ENCODE data around the gene CEP85L. TPM values are rescaled to one million over a fixed set of nuclear protein-coding genes. Genes with fewer than 3 reads are reported as not detected.

The CEP85L gene
- total RNA-seq, 1 experiment from 2014 or later, result 4.9 TPM

DNA sequence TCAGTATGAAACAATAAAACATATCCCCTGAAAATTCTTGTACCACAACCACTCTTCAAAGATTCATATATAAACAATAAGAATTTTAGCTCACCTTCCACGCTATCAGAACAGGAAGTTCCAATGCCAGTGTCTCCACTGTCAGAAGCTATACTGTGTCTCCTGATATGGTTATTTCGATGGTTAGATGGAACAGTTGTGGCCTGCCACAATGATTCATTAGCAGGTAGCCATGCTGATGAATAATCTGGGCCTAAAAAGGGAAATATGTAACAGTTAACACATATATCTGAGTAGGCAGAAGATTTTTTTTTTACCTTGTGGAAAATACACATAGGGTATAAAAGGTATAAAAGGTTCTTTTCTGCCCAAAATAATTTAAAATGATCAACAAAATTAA is 19.0 kb downstream of the CEP85L start (continued):
- TF ChIP-seq CBX3 (IDR thresholded peaks at IDR 0.05; ENCODE audit: low read depth), result no peak
- TF ChIP-seq, protein P1, sequence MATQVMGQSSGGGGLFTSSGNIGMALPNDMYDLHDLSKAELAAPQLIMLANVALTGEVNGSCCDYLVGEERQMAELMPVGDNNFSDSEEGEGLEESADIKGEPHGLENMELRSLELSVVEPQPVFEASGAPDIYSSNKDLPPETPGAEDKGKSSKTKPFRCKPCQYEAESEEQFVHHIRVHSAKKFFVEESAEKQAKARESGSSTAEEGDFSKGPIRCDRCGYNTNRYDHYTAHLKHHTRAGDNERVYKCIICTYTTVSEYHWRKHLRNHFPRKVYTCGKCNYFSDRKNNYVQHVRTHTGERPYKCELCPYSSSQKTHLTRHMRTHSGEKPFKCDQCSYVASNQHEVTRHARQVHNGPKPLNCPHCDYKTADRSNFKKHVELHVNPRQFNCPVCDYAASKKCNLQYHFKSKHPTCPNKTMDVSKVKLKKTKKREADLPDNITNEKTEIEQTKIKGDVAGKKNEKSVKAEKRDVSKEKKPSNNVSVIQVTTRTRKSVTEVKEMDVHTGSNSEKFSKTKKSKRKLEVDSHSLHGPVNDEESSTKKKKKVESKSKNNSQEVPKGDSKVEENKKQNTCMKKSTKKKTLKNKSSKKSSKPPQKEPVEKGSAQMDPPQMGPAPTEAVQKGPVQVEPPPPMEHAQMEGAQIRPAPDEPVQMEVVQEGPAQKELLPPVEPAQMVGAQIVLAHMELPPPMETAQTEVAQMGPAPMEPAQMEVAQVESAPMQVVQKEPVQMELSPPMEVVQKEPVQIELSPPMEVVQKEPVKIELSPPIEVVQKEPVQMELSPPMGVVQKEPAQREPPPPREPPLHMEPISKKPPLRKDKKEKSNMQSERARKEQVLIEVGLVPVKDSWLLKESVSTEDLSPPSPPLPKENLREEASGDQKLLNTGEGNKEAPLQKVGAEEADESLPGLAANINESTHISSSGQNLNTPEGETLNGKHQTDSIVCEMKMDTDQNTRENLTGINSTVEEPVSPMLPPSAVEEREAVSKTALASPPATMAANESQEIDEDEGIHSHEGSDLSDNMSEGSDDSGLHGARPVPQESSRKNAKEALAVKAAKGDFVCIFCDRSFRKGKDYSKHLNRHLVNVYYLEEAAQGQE (IDR thresholded peaks at IDR 0.05; ENCODE audit: low read depth), result no peak
- no peak for TF ChIP-seq EGR1 (IDR thresholded peaks at IDR 0.05; ENCODE audit: low read depth)
- no peak for TF ChIP-seq JUND (IDR thresholded peaks at IDR 0.05)
- TF ChIP-seq ZNF274 (IDR thresholded peaks at IDR 0.05; ENCODE audit: low read depth, low read length), result no peak
- TF ChIP-seq YY1 (IDR thresholded peaks at IDR 0.05; ENCODE audit: extremely low read depth, insufficient replicate concordance, low read depth, low read length), result no peak
- TF ChIP-seq TCF7L2 (IDR thresholded peaks at IDR 0.05; ENCODE audit: borderline replicate concordance, extremely low read depth, insufficient read depth, insufficient read length), result no peak
- TF ChIP-seq CEBPB (IDR thresholded peaks at IDR 0.05; ENCODE audit: low read depth), result no peak

DNA sequence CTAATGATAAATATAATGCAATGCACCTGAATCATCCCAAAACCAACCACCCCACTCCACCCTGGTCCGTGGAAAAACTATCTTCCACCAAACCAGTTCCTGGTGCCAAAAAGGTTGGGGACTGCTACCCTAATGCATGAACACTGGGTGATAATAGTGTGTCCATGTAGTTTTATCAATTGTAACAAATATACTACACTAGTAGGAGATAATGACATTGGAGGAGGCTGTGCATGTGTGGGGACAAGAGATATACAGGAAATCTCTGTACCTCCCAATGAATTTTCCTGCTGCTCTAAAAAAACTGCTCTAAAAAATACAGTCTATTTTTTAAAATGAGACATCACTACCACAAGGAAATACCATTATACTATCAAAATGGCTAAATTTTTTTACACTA is 20.5 kb downstream of the CEP85L start:
- no peaks in the 10 kb centered on the region for H3K9me2 ChIP-seq (ENCODE audit: insufficient read depth)
- TF ChIP-seq ELF1 (IDR thresholded peaks at IDR 0.05; ENCODE audit: borderline replicate concordance, low read depth), result no peak
- TF ChIP-seq EGR1 (IDR thresholded peaks at IDR 0.05; ENCODE audit: low read depth), result no peak
- TF ChIP-seq EZH2phosphoT487 (IDR thresholded peaks at IDR 0.05; ENCODE audit: borderline replicate concordance), result no peak
- TF ChIP-seq, protein P2, sequence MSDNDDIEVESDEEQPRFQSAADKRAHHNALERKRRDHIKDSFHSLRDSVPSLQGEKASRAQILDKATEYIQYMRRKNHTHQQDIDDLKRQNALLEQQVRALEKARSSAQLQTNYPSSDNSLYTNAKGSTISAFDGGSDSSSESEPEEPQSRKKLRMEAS (IDR thresholded peaks at IDR 0.05), result no peak
- no peak for TF ChIP-seq RAD21 (IDR thresholded peaks at IDR 0.05; ENCODE audit: low read depth)
- no peak for TF ChIP-seq CBX3 (IDR thresholded peaks at IDR 0.05; ENCODE audit: low read depth)
- TF ChIP-seq JUND (IDR thresholded peaks at IDR 0.05), result no peak
- TF ChIP-seq EZH2 (IDR thresholded peaks at IDR 0.05), result no peak
- no peak for TF ChIP-seq FOSL1 (IDR thresholded peaks at IDR 0.05; ENCODE audit: low read depth)
- TF ChIP-seq, protein P3, sequence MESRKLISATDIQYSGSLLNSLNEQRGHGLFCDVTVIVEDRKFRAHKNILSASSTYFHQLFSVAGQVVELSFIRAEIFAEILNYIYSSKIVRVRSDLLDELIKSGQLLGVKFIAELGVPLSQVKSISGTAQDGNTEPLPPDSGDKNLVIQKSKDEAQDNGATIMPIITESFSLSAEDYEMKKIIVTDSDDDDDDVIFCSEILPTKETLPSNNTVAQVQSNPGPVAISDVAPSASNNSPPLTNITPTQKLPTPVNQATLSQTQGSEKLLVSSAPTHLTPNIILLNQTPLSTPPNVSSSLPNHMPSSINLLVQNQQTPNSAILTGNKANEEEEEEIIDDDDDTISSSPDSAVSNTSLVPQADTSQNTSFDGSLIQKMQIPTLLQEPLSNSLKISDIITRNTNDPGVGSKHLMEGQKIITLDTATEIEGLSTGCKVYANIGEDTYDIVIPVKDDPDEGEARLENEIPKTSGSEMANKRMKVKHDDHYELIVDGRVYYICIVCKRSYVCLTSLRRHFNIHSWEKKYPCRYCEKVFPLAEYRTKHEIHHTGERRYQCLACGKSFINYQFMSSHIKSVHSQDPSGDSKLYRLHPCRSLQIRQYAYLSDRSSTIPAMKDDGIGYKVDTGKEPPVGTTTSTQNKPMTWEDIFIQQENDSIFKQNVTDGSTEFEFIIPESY (IDR thresholded peaks at IDR 0.05; ENCODE audit: extremely low read depth, insufficient replicate concordance, low read length), result no peak
- TF ChIP-seq, protein P1 (IDR thresholded peaks at IDR 0.05; ENCODE audit: low read depth), result no peak
- no peaks in the 10 kb centered on the region for H3K4me1 ChIP-seq (ENCODE audit: control insufficient read depth in 1 of 2, insufficient read depth in 2 of 2, low read length in 2 of 2)
- H3K9me3 ChIP-seq (ENCODE audit: control insufficient read depth in 1 of 2, insufficient read depth in 1 of 2, low read depth in 1 of 2, low read length in 2 of 2), result peaks cover 0 to 3% of the 10 kb centered on the region in 2 experiments; a peak in 1 of 4 replicates
- no peak overlapping the region for H2AFZ ChIP-seq (ENCODE audit: low read depth, low read length, poor library complexity, severe bottlenecking)
- no peak overlapping the region for H3K9ac ChIP-seq (ENCODE audit: low read length)
- intact Hi-C loops (cut with micrococcal nuclease), result no loop called here
- no peaks in the 10 kb centered on the region for H3K36me3 ChIP-seq (ENCODE audit: control insufficient read depth in 1 of 2, insufficient read depth in 2 of 2, low read length in 2 of 2)
- ChIA-PET POLR2A (no interaction called here), RAD21 (ENCODE audit: low non-redundant PET in 1 of 2, low total read pairs in 2 of 2, uncharacterized antibody in 2 of 2, unreplicated experiment in 2 of 2) (no interaction called here), CTCF (no interaction called here)
- no peak overlapping the region for H3K27ac ChIP-seq (ENCODE audit: low read depth, low read length)
- no peak overlapping the region for H3K4me3 ChIP-seq (replicated peaks in 1 of 2; ENCODE audit: low read depth in 1 of 2, low read length in 2 of 2)
- ATAC-seq (no peak), DNase-seq (ENCODE audit: low read depth, low spot score) (no peak)
- no peak overlapping the region for H3K4me2 ChIP-seq (ENCODE audit: low read length)
- no TSS peak for BruUV-seq (replicated peaks)
- no peaks in the 10 kb centered on the region for H4K20me1 ChIP-seq (ENCODE audit: insufficient read depth)
- H3K27me3 ChIP-seq (ENCODE audit: insufficient read depth, low read length), result no peaks in the 10 kb centered on the region
- peaks cover 5% of the 10 kb centered on the region; the same call in 1 of the 2 replicates for H3K79me2 ChIP-seq (ENCODE audit: insufficient read depth, low read length)

All from HCT116 (cell line).